HG02840 (cell line): ENCODE measurements around the gene CCN6.
"Not testable (repeated sequence)": the region's sequence is repeated elsewhere in the genome, so short reads cannot be mapped to it uniquely, and the experiment has no call there.

Experiments
- ATAC-seq: cut with Tn5 transposase; IDR thresholded peaks from one replicate; pipeline ENCODE4 v1.9.1; 2021; ENCODE audit warnings: mild to moderate bottlenecking, moderate library complexity, moderate number of reproducible peaks; ENCODE audit not compliant: unreplicated experiment, low FRiP score

The CCN6 gene

DNA sequence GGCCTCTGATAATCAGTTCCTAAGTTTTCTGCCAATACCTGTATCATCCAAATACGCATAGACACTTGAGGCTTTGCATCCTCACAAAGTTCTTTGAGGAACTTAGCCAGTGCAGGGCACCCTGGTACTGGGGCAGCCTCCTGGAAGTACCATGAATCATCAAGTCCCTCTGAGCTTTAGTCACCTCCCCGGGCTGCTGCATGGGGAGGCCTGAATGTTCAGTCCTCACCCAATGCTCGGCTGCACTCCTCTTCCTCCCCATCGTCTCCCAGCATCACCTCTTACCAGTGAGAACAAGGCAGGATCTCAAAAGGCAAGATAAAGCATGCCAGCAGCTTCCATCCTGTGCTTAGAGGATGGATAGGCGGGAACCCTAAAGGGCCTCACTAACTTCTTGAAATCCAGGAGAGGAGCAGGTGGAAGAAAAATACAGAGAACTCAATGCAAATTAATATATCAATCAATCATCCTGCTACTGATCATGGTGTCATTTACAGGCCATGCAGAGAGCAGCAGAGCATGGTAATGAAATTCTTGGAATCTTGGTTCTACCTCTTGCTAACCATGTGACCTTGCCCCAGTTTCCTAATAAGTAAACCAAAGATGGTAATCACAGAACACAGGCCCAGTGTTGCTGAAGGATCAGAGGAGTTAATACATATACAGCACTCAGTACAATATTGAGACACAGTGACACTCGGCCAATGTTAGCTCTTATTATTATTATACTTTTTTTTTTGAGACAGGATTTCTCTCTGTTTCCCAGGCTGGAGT lies 4.7 kb upstream of the CCN6 start:
- no peak for ATAC-seq

DNA sequence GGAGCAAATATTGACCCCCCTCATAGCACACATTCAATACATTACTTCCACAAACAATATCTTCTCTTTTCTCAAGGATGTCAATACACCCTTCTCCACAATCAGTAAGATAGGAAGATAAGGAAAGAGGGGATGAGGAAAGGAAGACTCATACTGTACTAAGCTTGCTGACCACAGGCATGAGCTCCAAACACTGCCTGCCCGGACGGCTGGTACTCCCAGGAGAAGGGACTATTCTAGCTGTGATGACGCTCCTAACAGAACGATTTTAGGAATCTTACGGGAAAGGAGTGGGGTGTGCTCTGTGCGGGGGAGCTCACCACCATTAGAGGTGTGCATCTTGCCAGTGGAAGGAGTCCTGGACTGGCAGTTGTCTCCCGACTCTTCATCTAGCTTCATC lies 3.9 kb upstream of the CCN6 start:
- no peak for ATAC-seq

DNA sequence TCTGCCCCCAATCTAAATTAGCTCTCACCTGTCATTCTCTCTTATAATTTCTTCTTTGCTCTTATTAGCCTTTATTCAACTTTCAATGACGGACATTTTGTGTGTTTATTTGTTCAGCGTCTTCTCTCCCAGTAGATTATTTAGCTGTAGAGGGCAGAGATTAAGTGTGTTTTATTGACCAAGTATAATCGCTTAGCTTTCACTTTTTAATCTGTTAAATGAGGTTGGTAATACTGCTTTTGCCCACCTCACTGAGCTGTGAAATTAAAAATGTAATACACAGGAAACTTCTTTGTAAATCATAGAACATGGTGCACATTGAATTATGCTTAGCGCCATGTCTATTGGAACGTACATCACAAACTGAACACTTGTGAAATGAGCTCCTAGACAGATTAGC lies 3.5 kb upstream of the CCN6 start:
- ATAC-seq, result no peak

DNA sequence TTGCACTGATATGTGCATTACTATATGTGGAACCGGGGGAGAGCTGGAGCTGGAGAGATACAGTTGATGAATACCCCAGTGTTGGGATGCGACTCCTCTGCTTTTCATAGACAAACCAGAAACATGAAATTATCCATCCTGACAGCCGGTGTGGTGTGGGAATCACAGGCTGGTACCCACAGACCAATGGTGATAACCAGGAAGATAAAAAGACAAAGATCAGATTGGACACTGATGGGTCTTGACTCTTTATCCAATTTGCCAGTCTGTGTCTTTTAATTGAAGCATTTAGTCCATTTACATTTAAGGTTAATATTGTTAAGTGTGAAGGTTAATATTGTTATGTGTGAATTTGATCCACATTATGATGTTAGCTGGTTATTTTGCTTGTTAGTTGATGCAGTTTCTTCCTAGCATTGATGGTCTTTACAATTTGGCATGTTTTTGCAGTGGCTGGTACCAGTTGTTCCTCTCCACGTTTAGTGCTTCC lies 2.6 kb upstream of the CCN6 start:
- not testable (repeated sequence) for ATAC-seq

DNA sequence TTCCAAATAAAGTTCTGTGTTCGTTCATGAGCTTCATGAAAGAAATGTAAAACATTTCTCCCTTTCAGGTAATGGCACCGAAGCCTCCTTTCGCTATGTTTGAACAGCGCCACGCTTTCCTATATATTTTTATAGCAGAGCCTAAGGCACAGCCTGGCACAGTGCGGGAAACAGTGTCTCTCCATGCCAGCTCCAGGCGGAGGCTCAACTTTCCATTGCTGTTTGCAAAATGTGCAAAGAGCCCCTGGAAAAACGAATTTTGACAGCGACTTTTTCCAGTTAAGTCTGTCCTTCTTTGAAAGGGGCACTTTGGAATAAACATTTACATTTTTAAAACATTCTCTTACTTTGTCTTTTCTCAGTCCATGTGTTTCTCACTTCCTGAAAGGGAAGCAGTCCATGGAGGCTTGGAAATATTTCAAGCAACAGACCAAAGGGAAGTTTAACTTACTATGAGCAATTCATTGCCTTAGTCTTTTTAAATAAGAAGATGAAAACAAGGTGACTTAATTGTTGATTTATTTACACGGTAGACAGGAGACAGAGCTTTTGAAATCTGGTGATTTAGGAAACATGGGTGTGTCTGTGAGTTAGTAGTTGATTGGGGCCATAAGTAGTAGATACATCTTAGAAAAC lies 769 bp downstream of the CCN6 start:
- ATAC-seq, result no peak

DNA sequence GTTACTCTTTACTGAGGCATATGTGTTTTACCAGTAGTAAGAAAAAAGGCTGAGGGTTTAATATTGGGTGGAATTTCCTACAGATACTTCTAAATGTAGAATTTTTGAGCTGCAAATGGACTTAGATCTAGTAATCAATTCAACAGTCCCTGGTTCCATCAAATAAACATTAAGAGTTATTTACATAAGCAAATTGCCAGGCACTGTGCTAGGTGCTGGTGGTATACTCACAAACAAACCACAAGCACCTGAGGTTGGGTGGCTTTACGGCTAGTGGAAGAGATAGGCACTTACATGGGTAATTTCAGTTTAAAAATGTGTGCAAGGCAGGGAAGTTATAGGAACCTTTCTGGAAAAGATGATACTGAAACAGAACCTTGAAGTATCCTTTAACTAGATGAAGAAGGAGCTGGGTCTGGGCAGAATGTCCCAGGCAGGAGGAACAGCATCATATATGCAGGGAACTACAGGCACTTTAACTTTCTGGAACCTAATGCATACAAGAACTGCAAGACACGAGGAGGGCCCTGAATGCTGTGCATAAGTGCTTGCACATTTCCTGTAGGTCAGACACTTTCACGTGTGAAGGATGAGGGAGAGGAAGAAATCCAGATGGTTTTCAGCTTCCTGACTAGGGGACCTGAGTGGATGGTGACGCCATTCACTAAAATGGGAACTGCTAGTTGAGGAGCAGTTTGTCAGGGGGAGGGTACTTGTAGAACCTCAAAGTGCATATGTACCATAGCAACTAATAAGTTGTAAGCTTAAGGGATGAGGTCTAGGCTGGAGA lies 4.5 kb downstream of the CCN6 start:
- no peak for ATAC-seq

DNA sequence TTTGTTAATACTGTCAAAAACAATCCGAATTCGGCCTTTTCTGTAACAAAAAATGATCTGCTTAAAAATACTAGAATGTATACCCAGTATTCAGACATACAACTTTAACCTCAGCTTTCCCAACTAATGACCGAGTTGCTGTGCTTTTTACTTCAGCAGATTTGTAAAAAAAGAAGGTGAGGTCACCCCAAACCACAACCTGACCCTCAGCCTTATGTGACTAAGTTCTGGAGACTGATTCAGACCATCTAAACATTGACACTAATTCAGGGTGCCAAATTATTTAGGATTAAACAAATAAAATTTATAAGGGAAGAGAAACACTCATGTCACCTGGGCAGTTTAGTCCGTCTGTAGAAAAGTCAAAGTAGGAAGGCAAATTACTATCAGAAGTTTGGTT lies 7.7 kb downstream of the CCN6 start:
- ATAC-seq, result no peak

DNA sequence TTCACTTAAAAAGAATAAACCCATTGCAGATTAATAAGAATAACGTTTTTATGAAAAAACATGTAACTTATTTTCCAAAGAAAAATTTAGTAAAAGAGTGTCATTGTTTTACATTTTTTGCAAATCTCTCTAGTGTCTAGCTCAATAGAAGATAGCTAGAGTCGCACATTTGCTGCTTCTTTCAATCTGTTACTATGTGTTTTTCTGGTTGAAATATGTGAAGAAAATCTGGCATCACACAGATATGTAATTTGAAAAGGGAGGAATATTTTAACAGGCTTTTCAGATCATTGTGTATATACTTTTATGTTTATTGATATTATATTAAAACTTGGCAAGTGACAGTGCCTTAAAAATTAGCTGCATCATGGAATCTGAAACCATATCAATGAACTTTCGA lies 9.1 kb downstream of the CCN6 start:
- no peak for ATAC-seq

DNA sequence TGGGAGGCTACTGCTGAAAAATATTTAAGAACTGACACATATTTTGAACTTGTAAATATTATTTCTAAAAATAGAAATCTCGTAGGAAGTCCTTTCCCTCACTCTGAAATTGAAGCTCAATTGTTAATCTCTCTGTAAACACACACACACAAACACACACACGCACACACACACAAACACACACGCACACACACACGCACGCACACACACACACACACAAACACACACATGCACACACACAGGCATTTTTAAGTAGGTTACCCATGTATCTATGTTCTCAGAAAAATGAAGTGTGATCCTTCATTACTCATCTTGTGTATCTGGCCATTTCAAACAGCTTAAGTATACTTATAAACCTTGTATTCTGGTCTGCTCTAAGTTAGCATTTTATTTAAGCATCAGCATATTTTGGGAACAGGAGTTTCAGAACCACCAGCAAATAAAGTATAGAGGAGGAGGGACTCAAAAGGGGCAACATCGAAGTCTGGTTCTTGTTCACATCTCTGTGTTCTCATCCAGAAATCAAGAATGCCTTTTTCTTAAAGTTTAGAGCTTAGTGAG lies 11.6 kb downstream of the CCN6 start:
- no peak for ATAC-seq

DNA sequence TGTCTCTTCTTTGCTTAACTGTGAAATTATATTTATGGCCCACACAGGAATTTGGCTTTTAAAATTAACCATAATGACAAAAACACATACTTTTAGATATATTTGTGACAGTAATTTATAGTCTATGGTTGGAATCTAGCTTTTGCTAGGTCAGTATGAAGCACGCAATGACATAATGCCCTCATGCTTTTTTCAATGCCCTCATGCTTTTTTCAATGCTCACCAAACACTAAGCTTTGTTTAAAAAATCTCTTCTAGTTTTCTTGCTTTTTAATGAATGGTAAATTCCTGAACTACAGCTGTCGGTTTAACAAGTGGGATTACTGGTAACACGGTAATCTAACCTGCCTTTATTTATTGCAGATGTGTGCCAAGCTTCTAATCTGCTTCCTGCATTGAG lies 12.7 kb downstream of the CCN6 start:
- no peak for ATAC-seq

DNA sequence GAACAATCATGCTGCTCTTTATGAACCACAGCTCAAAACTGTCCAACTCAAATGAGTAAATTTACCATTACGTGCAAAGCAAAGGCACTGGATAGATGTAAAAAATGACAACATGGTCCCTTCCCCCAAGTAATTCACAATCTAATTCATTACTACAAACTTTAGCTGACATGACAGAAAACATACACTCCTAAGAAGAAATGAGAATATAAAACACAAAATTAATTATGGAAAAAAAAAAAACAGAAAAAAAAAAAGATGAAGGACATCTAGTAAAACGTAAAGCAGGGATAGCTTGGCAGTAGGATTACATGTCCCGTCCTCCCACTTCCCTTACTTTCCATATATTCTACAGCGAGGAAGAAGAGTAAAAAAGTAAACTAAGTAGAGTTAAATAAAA lies 27.7 kb downstream of the CCN6 start:
- ATAC-seq, result no peak

DNA sequence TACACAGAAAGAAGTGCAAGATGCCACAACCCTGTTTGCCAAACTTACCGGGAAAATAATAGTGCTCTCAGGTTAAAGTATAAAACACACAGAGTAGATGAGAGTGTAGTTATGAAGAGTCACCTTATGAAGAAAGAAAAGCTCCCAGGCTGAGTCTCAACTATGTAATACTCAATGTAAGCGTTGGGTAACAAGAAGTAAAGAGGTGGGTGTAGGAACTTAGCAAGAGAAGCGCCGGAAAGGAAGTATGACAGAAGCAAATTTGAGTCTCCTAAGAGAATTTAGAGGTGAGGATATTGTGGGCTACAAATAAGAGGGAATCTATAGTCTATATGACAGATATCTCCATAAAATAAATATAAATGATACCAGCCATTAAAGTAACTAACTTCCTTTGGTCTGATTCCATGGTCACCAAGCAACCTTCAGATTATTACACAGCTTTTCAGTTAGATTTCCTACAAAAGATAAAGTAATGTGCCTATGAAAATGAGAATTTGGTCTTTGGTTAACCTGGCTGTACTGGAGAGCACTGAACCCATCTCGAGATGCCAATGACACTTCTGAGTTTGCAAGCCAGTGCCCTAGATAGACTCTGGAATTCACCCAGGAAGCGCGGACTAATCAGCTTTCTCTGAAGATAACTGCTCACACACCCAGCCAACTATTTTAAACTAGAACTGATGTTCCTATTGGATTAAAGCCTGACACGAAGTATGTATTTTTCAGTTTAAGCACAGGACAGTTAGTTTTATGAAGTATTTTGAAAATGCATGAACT lies 31.6 kb downstream of the CCN6 start:
- no peak for ATAC-seq

DNA sequence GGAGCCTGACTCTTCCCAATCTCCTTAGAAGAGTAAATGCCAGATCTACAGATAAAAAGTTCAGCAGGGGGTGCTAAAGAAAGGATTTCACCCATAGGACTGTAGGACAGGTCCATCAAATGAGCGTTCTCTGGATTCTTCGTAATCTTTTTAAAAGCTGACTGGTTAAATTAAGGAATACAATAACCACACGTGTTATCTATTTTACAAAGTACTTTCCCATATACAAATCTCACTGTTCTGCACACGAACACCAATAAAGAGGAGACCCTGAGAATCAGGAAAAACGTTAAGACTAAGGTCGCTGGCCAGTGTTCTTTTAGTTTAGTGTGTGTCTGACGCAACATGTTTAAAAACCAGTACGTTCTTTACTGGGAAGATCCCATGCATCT lies 32.8 kb downstream of the CCN6 start:
- peak; percentile 13 for ATAC-seq

DNA sequence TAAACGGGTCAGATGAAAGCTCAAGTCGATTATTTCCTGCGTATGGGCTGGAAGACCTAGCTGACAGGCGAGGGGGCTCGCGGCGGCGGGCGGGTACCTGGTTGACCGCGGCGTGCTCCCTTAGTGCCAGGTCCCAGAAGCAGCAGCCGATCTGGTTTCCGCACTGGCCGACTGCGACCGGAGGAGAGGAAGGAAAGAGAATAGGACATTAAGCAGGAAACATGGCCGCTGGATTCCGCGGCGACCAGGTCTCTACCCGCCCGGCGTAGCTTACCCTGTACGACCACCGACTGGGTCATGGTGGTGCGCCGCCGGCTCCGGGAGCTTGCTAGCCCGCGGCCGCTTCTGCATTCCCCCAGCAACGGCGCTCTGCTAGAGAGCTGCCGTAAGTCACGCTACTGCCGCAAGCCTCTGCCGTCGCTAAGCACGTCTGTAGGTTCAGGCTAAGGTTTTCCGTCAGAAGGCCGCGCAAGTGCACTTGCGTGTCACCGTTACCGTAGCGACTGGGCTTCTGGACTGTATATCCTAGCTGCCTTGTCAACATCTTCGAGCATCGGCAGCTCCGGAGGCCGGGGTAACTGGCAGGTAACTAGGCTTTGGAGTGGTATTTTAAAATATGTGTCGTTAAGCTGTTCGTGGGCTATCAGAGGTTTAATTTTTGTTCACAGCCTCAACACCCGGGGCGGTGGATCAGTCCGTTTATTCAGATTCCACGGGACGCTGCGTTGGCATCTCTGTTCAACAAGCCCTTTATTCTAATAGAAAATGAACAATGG lies 33.4 kb downstream of the CCN6 start, which contains the start of the genes FAM229B and TUBE1:
TSS of gene FAM229B (plus strand) at position 456 of the 776 bp plus-strand sequence. CDS start 11,693 bp downstream, outside the sequence.
TSS of gene TUBE1 (minus strand) at position 347 of the 776 bp plus-strand sequence. CDS start at position 299, 48 bp downstream.
- ATAC-seq, result peak; percentile 99

DNA sequence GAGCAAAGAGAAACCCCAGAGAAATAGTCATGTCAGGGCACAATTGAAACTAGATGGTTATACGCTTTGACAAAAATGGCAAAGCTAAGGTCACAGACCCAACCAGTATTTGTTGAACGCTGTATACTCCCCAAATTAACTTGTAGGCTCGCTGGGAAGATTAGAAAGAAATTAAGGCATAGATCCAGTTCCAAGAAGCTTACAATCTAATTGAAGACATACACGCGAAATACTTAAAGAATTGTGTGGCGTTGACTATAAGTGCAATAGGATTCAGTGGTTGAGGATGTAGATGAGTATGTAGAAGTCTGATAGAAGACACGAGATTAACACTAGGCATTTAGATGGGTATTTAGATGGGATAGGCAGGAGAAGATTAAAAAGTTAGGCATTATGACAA lies 34.0 kb downstream of the CCN6 start:
- no peak for ATAC-seq

DNA sequence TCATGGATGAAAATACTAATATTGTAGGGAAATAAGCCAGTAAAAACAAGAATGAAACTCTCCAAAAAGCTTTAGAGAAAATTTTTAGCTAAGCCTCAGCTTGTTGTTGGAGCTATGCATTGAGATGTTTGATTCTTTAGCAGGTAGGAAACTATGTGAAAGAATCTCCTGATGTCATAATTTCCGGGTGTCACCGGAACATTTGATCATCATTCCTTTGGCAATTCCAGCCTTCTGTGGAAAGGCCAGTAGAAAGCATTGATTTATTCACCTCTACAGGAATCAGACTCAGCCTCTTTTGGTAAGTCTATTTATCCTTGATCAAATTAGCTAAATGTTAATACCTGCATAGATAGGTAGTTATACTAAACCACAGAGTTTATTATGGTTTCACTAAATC lies 43.0 kb downstream of the CCN6 start:
- no peak for ATAC-seq

DNA sequence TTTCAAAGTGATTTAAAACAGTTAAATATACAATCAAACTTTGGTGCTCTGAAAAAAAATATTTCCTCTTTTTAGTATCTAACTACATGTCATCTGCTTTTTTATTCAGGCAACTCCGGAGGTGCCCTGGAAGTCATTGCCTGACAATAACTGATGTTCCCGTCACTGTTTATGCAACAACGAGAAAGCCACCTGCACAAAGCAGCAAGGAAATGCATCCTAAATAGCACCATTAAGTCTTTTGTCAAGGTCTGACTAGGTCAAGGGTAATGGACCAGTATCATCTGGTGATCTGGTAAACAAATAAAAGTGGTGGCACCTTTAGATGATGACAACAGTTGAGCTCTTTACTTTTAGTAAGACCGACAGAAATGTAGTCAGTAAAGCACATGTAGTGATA lies 46.7 kb downstream of the CCN6 start:
- ATAC-seq, result no peak

DNA sequence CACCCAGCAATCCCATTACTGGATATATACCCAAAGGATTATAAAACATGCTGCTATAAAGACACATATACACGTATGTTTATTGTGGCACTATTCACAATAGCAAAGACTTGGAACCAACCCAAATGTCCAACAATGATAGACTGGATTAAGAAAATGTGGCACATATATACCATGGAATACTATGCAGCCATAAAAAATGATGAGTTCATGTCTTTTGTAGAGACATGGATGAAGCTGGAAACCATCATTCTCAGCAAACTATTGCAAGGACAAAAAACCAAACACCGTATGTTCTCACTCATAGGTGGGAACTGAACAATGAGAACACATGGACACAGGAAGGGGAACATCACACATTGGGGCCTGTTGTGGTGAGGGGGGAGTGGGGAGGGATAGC lies 52.1 kb downstream of the CCN6 start:
- ATAC-seq, result not testable (repeated sequence)

DNA sequence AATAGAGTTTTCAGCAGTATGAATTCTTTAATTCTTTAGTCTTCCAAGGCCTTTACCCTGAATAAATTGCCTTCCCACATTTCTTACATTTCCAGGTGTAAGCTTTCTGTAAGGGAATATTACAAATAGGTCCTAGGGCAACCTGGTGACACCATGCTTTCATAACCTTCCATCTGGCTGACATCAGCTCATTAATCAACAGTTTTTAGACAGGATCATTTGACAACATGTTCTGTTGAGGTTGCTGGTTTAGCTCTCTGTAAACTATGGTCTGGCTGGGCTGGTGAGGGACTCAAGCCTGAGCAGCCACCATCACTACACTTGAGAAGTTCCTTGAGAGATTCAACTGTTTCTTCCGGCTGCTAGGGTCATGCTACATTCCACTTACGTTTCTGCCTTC lies 52.7 kb downstream of the CCN6 start:
- no peak for ATAC-seq
